Measurements from ENCODE around the gene CCDC7. TPM values are rescaled to one million over a fixed set of nuclear protein-coding genes. Genes with fewer than 3 reads are reported as not detected.

CCDC7 gene
- total and polyA plus RNA-seq, 10 of the 15 experiments (the other 5 are each of a cell fraction or from before 2014, with no cell fraction given): 1.8 to 5.6 (median 3.4) TPM

DNA sequence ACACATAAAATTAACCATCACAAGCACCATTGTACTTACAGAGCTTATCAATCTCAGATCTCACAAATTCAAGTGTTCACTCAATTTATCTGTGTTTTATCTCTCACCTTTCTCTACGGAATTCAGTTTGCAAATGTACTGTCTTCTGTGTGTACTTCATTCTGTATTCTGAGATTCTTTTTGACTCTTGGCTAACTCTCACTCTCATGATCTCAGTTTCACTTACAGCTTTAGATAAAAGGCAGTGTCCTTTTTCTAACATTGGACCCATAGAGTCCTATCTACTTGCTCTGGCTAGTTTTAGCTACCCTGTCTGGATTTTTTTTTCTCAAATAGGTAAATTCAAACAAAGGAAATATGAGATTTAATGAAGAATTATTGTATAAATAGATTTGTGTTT is 176.0 kb downstream of the CCDC7 start (continued):
- TF ChIP-seq, protein P1, sequence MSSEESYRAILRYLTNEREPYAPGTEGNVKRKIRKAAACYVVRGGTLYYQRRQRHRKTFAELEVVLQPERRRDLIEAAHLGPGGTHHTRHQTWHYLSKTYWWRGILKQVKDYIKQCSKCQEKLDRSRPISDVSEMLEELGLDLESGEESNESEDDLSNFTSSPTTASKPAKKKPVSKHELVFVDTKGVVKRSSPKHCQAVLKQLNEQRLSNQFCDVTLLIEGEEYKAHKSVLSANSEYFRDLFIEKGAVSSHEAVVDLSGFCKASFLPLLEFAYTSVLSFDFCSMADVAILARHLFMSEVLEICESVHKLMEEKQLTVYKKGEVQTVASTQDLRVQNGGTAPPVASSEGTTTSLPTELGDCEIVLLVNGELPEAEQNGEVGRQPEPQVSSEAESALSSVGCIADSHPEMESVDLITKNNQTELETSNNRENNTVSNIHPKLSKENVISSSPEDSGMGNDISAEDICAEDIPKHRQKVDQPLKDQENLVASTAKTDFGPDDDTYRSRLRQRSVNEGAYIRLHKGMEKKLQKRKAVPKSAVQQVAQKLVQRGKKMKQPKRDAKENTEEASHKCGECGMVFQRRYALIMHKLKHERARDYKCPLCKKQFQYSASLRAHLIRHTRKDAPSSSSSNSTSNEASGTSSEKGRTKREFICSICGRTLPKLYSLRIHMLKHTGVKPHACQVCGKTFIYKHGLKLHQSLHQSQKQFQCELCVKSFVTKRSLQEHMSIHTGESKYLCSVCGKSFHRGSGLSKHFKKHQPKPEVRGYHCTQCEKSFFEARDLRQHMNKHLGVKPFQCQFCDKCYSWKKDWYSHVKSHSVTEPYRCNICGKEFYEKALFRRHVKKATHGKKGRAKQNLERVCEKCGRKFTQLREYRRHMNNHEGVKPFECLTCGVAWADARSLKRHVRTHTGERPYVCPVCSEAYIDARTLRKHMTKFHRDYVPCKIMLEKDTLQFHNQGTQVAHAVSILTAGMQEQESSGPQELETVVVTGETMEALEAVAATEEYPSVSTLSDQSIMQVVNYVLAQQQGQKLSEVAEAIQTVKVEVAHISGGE (CRISPR knock-in tag; IDR thresholded peaks at IDR 0.05): no peak
- TF ChIP-seq HDAC2 (IDR thresholded peaks at IDR 0.05) (no peak), KLF5 (IDR thresholded peaks at IDR 0.05; ENCODE audit: partially characterized antibody) (no peak)

DNA sequence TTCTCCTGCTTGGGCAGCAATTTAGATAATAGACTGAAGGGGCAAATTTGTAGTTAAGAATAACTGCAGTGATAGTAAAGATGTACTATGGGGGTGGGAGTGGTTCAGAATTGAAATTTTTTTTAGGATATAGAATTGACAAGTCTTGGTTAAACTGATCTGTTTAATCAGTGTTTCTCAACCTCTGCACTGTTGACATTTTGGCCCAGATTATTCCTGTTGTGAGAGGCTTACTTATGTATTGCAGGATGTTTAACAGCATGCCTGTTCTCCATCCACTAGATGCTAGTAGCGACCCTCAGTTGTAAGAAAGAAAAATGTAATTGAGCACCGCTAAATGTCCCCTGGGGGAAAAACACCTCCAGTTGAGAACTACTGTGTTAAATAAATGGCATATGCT is 176.5 kb downstream of the CCDC7 start:
- Histone ChIP-seq H3K9me3 (replicated peaks; ENCODE audit: control insufficient read depth, insufficient read depth, low read length) (no peaks in the 10 kb centered on the region), H4K20me1 (ENCODE audit: control insufficient read depth, insufficient read depth) (no peaks in the 10 kb centered on the region), H3K4me3 (no peak overlapping the region), H3K4me1 (ENCODE audit: control insufficient read depth, insufficient read depth, low read length) (no peaks in the 10 kb centered on the region), H3K27ac (ENCODE audit: control insufficient read depth, insufficient read depth) (no peak overlapping the region), H3K27me3 (replicated peaks in 1 of 2; ENCODE audit: control insufficient read depth in 2 of 2, insufficient read depth in 2 of 2, low read length in 1 of 2) (no peaks in the 10 kb centered on the region), H3K4me2 (ENCODE audit: control insufficient read depth, insufficient read depth) (no peak overlapping the region), H2AFZ (ENCODE audit: control insufficient read depth, low read depth, low read length) (no peak overlapping the region), H3K36me3 (ENCODE audit: control insufficient read depth in 2 of 2, insufficient read depth in 2 of 2, low read length in 1 of 2) (no peaks in the 10 kb centered on the region), H3K79me2 (ENCODE audit: control insufficient read depth, insufficient read depth, low read length) (no peaks in the 10 kb centered on the region), H3K9ac (ENCODE audit: control insufficient read depth, insufficient read depth, low read length) (no peak overlapping the region)
- ChIA-PET SMC1A (ENCODE audit: uncharacterized antibody, unreplicated experiment) (no interaction called here), RAD21 (ENCODE audit: unreplicated experiment) (no interaction called here), CTCF (no interaction called here), POLR2A (no interaction called here)
- DNase-seq (ENCODE audit: low read depth, low spot score): no peak
- TF ChIP-seq POLR2AphosphoS2 (IDR thresholded peaks at IDR 0.05; ENCODE audit: low read depth, low read length) (no peak), BACH1 (IDR thresholded peaks at IDR 0.05; ENCODE audit: borderline replicate concordance) (no peak), ESRRA (IDR thresholded peaks at IDR 0.05; ENCODE audit: low read length) (no peak), HCFC1 (IDR thresholded peaks at IDR 0.05; ENCODE audit: low read length) (no peak), LARP7 (IDR thresholded peaks at IDR 0.05) (no peak), ZSCAN29 (IDR thresholded peaks at IDR 0.05) (no peak), WRNIP1 (IDR thresholded peaks at IDR 0.05; ENCODE audit: borderline replicate concordance, low read depth, low read length) (no peak), NFYB (IDR thresholded peaks at IDR 0.05; ENCODE audit: insufficient read depth, low read depth, low read length) (no peak), IRF4 (IDR thresholded peaks at IDR 0.05; ENCODE audit: low read depth, low read length) (no peak)
- TF ChIP-seq, protein P2, sequence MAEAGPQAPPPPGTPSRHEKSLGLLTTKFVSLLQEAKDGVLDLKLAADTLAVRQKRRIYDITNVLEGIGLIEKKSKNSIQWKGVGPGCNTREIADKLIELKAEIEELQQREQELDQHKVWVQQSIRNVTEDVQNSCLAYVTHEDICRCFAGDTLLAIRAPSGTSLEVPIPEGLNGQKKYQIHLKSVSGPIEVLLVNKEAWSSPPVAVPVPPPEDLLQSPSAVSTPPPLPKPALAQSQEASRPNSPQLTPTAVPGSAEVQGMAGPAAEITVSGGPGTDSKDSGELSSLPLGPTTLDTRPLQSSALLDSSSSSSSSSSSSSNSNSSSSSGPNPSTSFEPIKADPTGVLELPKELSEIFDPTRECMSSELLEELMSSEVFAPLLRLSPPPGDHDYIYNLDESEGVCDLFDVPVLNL (IDR thresholded peaks at IDR 0.05; ENCODE audit: low read depth, low read length): no peak
- TF ChIP-seq, protein P3, sequence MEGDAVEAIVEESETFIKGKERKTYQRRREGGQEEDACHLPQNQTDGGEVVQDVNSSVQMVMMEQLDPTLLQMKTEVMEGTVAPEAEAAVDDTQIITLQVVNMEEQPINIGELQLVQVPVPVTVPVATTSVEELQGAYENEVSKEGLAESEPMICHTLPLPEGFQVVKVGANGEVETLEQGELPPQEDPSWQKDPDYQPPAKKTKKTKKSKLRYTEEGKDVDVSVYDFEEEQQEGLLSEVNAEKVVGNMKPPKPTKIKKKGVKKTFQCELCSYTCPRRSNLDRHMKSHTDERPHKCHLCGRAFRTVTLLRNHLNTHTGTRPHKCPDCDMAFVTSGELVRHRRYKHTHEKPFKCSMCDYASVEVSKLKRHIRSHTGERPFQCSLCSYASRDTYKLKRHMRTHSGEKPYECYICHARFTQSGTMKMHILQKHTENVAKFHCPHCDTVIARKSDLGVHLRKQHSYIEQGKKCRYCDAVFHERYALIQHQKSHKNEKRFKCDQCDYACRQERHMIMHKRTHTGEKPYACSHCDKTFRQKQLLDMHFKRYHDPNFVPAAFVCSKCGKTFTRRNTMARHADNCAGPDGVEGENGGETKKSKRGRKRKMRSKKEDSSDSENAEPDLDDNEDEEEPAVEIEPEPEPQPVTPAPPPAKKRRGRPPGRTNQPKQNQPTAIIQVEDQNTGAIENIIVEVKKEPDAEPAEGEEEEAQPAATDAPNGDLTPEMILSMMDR (IDR thresholded peaks at IDR 0.05 in 2 of 3, conservative IDR thresholded peaks at IDR 0.05 in 1 of 3; ENCODE audit: control insufficient read depth in 2 of 3, extremely low read depth in 1 of 3, insufficient read depth in 1 of 3, low read depth in 3 of 3, low read length in 3 of 3): no peak
- TF ChIP-seq, protein P4, sequence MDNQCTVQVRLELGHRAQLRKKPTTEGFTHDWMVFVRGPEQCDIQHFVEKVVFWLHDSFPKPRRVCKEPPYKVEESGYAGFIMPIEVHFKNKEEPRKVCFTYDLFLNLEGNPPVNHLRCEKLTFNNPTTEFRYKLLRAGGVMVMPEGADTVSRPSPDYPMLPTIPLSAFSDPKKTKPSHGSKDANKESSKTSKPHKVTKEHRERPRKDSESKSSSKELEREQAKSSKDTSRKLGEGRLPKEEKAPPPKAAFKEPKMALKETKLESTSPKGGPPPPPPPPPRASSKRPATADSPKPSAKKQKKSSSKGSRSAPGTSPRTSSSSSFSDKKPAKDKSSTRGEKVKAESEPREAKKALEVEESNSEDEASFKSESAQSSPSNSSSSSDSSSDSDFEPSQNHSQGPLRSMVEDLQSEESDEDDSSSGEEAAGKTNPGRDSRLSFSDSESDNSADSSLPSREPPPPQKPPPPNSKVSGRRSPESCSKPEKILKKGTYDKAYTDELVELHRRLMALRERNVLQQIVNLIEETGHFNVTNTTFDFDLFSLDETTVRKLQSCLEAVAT (IDR thresholded peaks at IDR 0.05): no peak
- BruUV-seq (replicated peaks): no TSS peak
- intact Hi-C loops (cut with micrococcal nuclease; ENCODE audit: unreplicated experiment) (no loop called here), in situ Hi-C loops (cut with MboI) (no loop called here)
- 91% methylated on average over 2 of the region's 2 CpGs for WGBS (ENCODE audit: insufficient coverage, insufficient replicate concordance, low lambda C conversion rate, missing lambda C conversion rate)
- no peak for FAIRE-seq
- ATAC-seq: no peak
